ENCODE results near the gene CPNE2.

DNA sequence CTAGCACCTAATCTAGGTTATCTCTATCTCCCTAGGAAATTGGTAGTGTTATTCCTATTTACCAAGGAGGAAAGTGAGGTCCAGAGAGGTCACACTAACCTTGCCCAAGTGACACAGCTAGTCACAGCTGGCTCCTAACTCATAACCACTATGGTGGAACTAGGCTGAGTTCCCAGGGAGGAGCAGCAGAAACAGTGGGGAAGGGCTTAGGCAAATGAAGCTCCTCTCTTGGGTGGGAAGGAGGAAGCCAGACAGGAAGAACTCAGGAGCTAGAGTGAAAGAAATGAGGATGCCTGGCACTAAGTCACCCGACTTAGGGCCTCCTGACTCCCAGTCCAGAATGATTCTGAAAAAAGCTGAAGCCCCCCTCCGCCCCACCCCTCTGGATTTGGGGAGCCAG, 59.0 kb downstream of the CPNE2 start:
- TF ChIP-seq CTCF (IDR thresholded peaks at IDR 0.05) (no peak), POLR2A (IDR thresholded peaks at IDR 0.05) (no peak)

Measured in ovary (tissue), 3 donors.